Loucy (cell line): Measurements from ENCODE around the gene WDR11.

Source experiments
- H2AFZ ChIP-seq: fragments of 200-600 bp; sonication (generic); 2 replicates; pipeline ENCODE4 v1.6.0; 2016; ENCODE audit warnings: antibody characterized with exemption, mild to moderate bottlenecking, low read length, moderate library complexity
- H3F3A ChIP-seq: fragments of 200-600 bp; 2 replicates; pipeline ENCODE4 v1.6.0; 2016; ENCODE audit warnings: antibody characterized with exemption, low read depth, mild to moderate bottlenecking
- H3K27me3 ChIP-seq: fragments of 200-600 bp; sonication (generic); 2 replicates; pipeline ENCODE4 v1.6.1; 2014; ENCODE audit warnings: low read length, mild to moderate bottlenecking; ENCODE audit not compliant: insufficient read depth, poor library complexity, severe bottlenecking
- H3K36me3 ChIP-seq: fragments of 200-600 bp; sonication (generic); 2 replicates; pipeline ENCODE4 v1.6.1; 2016; ENCODE audit warnings: low read length; ENCODE audit not compliant: insufficient read depth
- H3K4me1 ChIP-seq: fragments of 200-600 bp; sonication (generic); 2 replicates; pipeline ENCODE4 v1.5.1; 2014; ENCODE audit warnings: low read length, mild to moderate bottlenecking; ENCODE audit not compliant: insufficient read depth, poor library complexity, severe bottlenecking
- H3K4me2 ChIP-seq: fragments of 200-600 bp; sonication (generic); 2 replicates; pipeline ENCODE4 v1.6.0; 2014; ENCODE audit warnings: antibody characterized with exemption, low read length, low read depth, mild to moderate bottlenecking; ENCODE audit not compliant: poor library complexity, severe bottlenecking
- H3K4me3 ChIP-seq: fragments of 200-600 bp; sonication (generic); 2 replicates; pipeline ENCODE4 v1.5.1; 2014; ENCODE audit warnings: low read length, mild to moderate bottlenecking, mixed read lengths; ENCODE audit not compliant: poor library complexity, severe bottlenecking
- H3K79me2 ChIP-seq: fragments of 200-600 bp; sonication (generic); 2 replicates; pipeline ENCODE4 v1.6.1; 2014; ENCODE audit warnings: low read length; ENCODE audit not compliant: insufficient read depth
- H3K9ac ChIP-seq: fragments of 200-600 bp; sonication (generic); 2 replicates; pipeline ENCODE4 v1.6.0; 2014; ENCODE audit warnings: mild to moderate bottlenecking, low read depth, low read length, moderate library complexity; ENCODE audit not compliant: poor library complexity, severe bottlenecking
- H3K9me2 ChIP-seq: fragments of 200-600 bp; sonication (generic); replicated peaks from 2 replicates; pipeline ENCODE4 v1.6.1; 2016; ENCODE audit warnings: low read depth, low read length, mixed read lengths
- H3K9me3 ChIP-seq: fragments of 200-600 bp; sonication (generic); 2 replicates; pipeline ENCODE4 v1.6.1; 2014; ENCODE audit warnings: mild to moderate bottlenecking, antibody characterized with exemption, low read length, low read depth; ENCODE audit not compliant: insufficient read depth
- H4K20me1 ChIP-seq: fragments of 200-600 bp; sonication (generic); 2 replicates; pipeline ENCODE4 v1.6.0; 2014; ENCODE audit warnings: antibody characterized with exemption, low read length, mild to moderate bottlenecking; ENCODE audit not compliant: insufficient read depth, poor library complexity, severe bottlenecking
- EZH2phosphoT487 ChIP-seq: fragments of 200-600 bp; IDR thresholded peaks from 2 replicates; pipeline ENCODE4 v1.6.1; 2018; ENCODE audit warnings: antibody characterized with exemption, mild to moderate bottlenecking, moderate library complexity, borderline replicate concordance
- TF ChIP-seq, protein P1 (sequence below): fragments of 200-600 bp; sonication (generic); conservative IDR thresholded peaks from 2 replicates; pipeline ENCODE4 v1.5.1; 2014; ENCODE audit warnings: mild to moderate bottlenecking, antibody characterized with exemption, low read length

The WDR11 gene

DNA sequence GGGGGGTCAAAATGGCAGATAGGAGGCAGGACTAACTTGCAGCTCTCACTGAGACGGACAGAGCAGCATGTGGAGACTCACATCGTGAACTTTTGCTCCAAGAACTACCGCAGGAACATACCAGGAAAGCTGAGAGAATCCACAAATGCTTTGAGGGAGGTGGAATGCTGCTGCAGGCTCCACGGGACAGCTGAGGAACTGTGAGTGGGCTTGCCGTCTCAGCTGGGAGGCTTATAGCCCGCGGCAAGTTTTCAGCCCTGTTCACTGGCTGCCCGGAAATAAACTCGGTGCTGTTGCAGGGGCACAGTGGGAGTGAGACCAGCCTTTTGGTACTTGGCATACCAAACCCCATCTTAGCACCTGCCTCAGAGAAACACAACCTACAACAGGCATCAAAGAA is 19.1 kb upstream of the WDR11 start:
- H3K27me3 ChIP-seq, result no peaks in the 10 kb centered on the region
- no peak overlapping the region for H3K4me2 ChIP-seq
- TF ChIP-seq EZH2phosphoT487, result no peak
- TF ChIP-seq, protein P1, sequence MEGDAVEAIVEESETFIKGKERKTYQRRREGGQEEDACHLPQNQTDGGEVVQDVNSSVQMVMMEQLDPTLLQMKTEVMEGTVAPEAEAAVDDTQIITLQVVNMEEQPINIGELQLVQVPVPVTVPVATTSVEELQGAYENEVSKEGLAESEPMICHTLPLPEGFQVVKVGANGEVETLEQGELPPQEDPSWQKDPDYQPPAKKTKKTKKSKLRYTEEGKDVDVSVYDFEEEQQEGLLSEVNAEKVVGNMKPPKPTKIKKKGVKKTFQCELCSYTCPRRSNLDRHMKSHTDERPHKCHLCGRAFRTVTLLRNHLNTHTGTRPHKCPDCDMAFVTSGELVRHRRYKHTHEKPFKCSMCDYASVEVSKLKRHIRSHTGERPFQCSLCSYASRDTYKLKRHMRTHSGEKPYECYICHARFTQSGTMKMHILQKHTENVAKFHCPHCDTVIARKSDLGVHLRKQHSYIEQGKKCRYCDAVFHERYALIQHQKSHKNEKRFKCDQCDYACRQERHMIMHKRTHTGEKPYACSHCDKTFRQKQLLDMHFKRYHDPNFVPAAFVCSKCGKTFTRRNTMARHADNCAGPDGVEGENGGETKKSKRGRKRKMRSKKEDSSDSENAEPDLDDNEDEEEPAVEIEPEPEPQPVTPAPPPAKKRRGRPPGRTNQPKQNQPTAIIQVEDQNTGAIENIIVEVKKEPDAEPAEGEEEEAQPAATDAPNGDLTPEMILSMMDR, result no peak
- H3K4me3 ChIP-seq, result no peak overlapping the region
- no peaks in the 10 kb centered on the region for H3K9me3 ChIP-seq
- no peaks in the 10 kb centered on the region for H3K36me3 ChIP-seq
- H3K9me2 ChIP-seq, result no peaks in the 10 kb centered on the region
- H3F3A ChIP-seq, result no peaks in the 10 kb centered on the region
- H4K20me1 ChIP-seq, result no peaks in the 10 kb centered on the region
- no peaks in the 10 kb centered on the region for H3K79me2 ChIP-seq
- H3K4me1 ChIP-seq, result no peaks in the 10 kb centered on the region
- H2AFZ ChIP-seq, result no peak overlapping the region
- no peak overlapping the region for H3K9ac ChIP-seq

DNA sequence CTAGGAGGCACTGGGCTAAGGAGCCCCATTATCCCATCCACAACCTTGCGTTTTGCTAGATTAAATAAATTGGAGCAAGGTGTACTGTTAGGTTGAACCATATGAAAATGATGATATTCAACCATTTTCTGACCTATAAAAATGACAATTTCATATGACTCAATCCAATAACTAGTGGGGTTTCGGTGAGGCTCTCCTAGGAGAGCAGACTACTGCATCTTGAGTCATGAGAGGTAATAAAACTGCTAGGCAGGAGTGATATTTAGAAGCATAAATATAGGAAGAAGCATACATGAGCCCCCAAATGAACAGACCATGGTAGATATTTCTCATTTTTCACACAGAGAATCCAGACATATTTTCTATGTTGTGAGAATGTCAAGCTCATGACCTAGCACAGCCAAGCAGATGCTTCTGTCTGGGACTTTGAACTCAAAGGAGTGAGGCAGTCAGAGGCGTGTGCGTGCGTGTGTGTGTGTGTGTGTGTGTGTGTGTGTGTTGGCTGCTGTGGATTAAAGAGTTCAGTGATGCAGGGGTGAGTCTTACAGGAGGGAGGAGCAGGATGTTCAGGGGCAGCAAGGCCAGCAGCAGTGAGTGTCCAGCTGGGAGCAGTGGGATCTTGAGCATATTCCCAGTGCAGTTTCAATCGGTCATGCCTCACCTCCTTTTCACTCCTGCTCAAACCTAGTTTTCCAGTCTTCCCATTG is 17.8 kb upstream of the WDR11 start:
- H3K9ac ChIP-seq, result no peak overlapping the region
- TF ChIP-seq, protein P1, result no peak
- TF ChIP-seq EZH2phosphoT487, result no peak

DNA sequence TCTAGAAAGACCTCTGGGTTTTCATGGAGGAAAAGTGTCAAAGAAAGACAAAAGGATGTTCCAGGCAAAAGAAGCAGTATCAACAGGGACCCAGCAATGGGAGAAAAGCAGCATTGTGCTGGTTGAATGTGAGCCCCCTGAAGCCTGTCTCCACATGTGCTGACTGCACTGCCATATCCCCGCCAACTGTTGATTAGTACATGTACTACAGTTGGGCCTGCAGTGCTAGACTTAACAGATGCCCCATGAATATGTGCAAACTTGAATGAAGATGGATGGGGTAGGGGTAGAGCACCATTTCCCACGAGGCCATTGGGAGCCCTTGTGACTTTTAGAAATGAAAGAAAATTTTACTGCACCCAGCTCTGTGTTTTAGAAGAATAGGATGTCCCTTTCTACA is 15.6 kb upstream of the WDR11 start:
- Histone ChIP-seq H3K4me3 (no peak overlapping the region), H3K9me2 (no peaks in the 10 kb centered on the region), H3K9ac (no peak overlapping the region), H3F3A (no peaks in the 10 kb centered on the region), H3K9me3 (no peaks in the 10 kb centered on the region), H2AFZ (no peak overlapping the region), H3K36me3 (no peaks in the 10 kb centered on the region), H3K4me2 (no peak overlapping the region), H3K79me2 (no peaks in the 10 kb centered on the region), H3K4me1 (no peaks in the 10 kb centered on the region), H3K27me3 (no peaks in the 10 kb centered on the region), H4K20me1 (no peaks in the 10 kb centered on the region)
- TF ChIP-seq EZH2phosphoT487, result no peak
- TF ChIP-seq, protein P1, result no peak

More for the DNA sequence above, 17.8 kb upstream of the WDR11 start:
- no peaks in the 10 kb centered on the region for H3K9me2 ChIP-seq
- H3K4me3 ChIP-seq, result no peak overlapping the region
- no peaks in the 10 kb centered on the region for H3K36me3 ChIP-seq
- no peak overlapping the region for H2AFZ ChIP-seq
- no peaks in the 10 kb centered on the region for H4K20me1 ChIP-seq
- no peaks in the 10 kb centered on the region for H3F3A ChIP-seq
- no peaks in the 10 kb centered on the region for H3K4me1 ChIP-seq
- no peak overlapping the region for H3K4me2 ChIP-seq
- H3K79me2 ChIP-seq, result no peaks in the 10 kb centered on the region
- no peaks in the 10 kb centered on the region for H3K27me3 ChIP-seq
- H3K9me3 ChIP-seq, result no peaks in the 10 kb centered on the region
